ENCODE measurements around the gene CACNA2D3. TPM values are rescaled to one million over a fixed set of nuclear protein-coding genes. Genes with fewer than 3 reads are reported as not detected.

CACNA2D3 gene
- polyA plus RNA-seq, 2 of the 4 experiments (the other 2 are of a cell fraction): 0.04 to 0.05 TPM

DNA sequence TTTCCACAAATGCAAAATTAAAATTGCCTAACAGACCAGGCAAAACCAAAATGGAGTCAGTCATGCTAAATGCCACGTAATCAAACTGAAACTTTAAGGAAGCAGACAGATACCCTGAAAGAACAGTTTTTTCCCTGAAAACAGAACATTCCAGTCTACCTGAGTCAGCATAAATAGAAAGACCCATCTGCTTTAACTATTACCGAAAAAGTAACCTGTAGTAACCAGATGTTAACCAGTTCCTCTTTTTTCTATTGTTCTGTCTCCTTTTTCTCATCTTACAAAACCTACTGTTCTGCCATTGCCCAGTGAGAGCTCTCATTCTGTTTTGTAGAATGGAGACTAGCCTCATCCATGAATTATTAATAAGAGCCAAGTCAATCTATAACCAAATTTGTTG is 286.0 kb downstream of the CACNA2D3 start:
- DNase-seq (ENCODE audit: low read depth in 1 of 2, low spot score in 1 of 2): no peak
- 2% methylated on average over 2 of the region's 2 CpGs for WGBS (ENCODE audit: missing lambda C conversion rate)
- Histone ChIP-seq H3K4me1 (no peaks in the 10 kb centered on the region), H3K4me2 (no peak overlapping the region), H3K4me3 (no peak overlapping the region), H3K27ac (no peak overlapping the region), H3K9me3 (no peaks in the 10 kb centered on the region)
- CTCF ChIA-PET: no interaction called here
- FAIRE-seq: no peak
- TF ChIP-seq MAFK (IDR thresholded peaks at IDR 0.05; ENCODE audit: partially characterized antibody) (peak; percentile 84), HEYL (CRISPR knock-in tag; IDR thresholded peaks at IDR 0.05) (no peak)
- POLR2A ChIA-PET: no interaction called here
- no peak for ATAC-seq

DNA sequence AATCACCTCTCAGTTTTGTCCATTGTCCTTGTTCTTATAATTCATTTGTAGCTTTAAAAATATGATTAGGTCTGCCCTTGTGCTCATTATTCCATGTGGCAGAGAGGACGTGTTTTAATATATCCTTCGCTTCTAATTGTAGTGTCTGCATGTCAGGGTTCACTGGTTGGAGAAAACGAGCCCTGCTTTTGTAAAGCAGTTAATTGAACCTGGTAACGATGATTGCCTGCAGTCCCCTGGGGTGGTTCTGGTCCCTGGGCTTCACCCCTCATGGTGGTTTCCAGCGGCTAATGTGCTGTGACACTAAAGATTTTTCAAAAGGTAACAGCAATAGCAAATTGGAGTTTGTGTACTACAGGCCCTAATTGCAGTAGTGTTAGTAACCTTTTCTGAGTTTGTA is 299.6 kb downstream of the CACNA2D3 start:
- Histone ChIP-seq H3K4me2 (no peak overlapping the region), H3K4me3 (no peak overlapping the region), H3K27ac (no peak overlapping the region), H3K4me1 (no peaks in the 10 kb centered on the region), H3K9me3 (no peaks in the 10 kb centered on the region)
- DNase-seq (ENCODE audit: low read depth in 1 of 2, low spot score in 1 of 2): no peak
- TF ChIP-seq HEYL (CRISPR knock-in tag; IDR thresholded peaks at IDR 0.05) (no peak), HOXB5 (CRISPR knock-in tag; IDR thresholded peaks at IDR 0.05) (no peak), CBX2 (IDR thresholded peaks at IDR 0.05; ENCODE audit: borderline replicate concordance, low read depth) (no peak), NR3C1 (IDR thresholded peaks at IDR 0.05) (no peak), CBX8 (IDR thresholded peaks at IDR 0.05) (no peak), RFX5 (IDR thresholded peaks at IDR 0.05) (no peak), HMGXB4 (CRISPR knock-in tag; IDR thresholded peaks at IDR 0.05; ENCODE audit: borderline replicate concordance) (no peak), ZFP36 (IDR thresholded peaks at IDR 0.05; ENCODE audit: borderline replicate concordance, partially characterized antibody) (no peak), CHD4 (IDR thresholded peaks at IDR 0.05; ENCODE audit: borderline replicate concordance) (no peak), ZSCAN20 (CRISPR knock-in tag; IDR thresholded peaks at IDR 0.05) (no peak), TFCP2L1 (CRISPR knock-in tag; IDR thresholded peaks at IDR 0.05) (no peak), HES2 (IDR thresholded peaks at IDR 0.05) (no peak)
- ChIA-PET POLR2A (no interaction called here), CTCF (no interaction called here)
- WGBS (ENCODE audit: missing lambda C conversion rate): 33% methylated on average over 5 of the region's 5 CpGs
- no peak for FAIRE-seq
- ATAC-seq: no peak

- no peak overlapping the region for H3K27ac ChIP-seq
- no peaks in the 10 kb centered on the region for H3K4me1 ChIP-seq
- POLR2A ChIA-PET: no interaction called here
- no peak overlapping the region for H3K4me2 ChIP-seq
- no peak for DNase-seq (ENCODE audit: low read depth in 1 of 2, low spot score in 1 of 2)
- ATAC-seq: no peak
- no peak overlapping the region for H3K4me3 ChIP-seq
- FAIRE-seq: no peak
- TF ChIP-seq HDAC2 (IDR thresholded peaks at IDR 0.05) (no peak), HEYL (CRISPR knock-in tag; IDR thresholded peaks at IDR 0.05) (no peak), EHF (CRISPR knock-in tag; IDR thresholded peaks at IDR 0.05) (no peak), HOXB5 (CRISPR knock-in tag; IDR thresholded peaks at IDR 0.05) (no peak), HMGXB4 (CRISPR knock-in tag; IDR thresholded peaks at IDR 0.05; ENCODE audit: borderline replicate concordance) (no peak), FOXS1 (CRISPR knock-in tag; IDR thresholded peaks at IDR 0.05) (no peak), HOXB13 (CRISPR knock-in tag; IDR thresholded peaks at IDR 0.05; ENCODE audit: low read depth) (no peak), EP300 (IDR thresholded peaks at IDR 0.05) (no peak), POLR2A (IDR thresholded peaks at IDR 0.05; ENCODE audit: low read length) (no peak), HES2 (IDR thresholded peaks at IDR 0.05) (no peak), ELK1 (IDR thresholded peaks at IDR 0.05; ENCODE audit: low read depth, low read length) (no peak), KDM5A (IDR thresholded peaks at IDR 0.05) (no peak), ZSCAN20 (CRISPR knock-in tag; IDR thresholded peaks at IDR 0.05) (no peak), ESRRA (IDR thresholded peaks at IDR 0.05; ENCODE audit: borderline replicate concordance, low read length) (no peak), CBX8 (IDR thresholded peaks at IDR 0.05) (no peak)
- TF ChIP-seq, protein P1, sequence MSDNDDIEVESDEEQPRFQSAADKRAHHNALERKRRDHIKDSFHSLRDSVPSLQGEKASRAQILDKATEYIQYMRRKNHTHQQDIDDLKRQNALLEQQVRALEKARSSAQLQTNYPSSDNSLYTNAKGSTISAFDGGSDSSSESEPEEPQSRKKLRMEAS (IDR thresholded peaks at IDR 0.05): no peak
- CTCF ChIA-PET: interaction anchor here (0.9 kb wide), 1 partner anchor 10 kb away, joined by 3 read pairs; no protein-coding TSS in a partner anchor
- whole genome bisulfite sequencing (ENCODE audit: missing lambda C conversion rate): 6% methylated on average over 2 of the region's 2 CpGs
- no peaks in the 10 kb centered on the region for H3K9me3 ChIP-seq
Observed at GRCh38 chr3:54424292-54424691, 301.9 kb downstream of the CACNA2D3 start.

Data from A549 (cell line).